Activated CD4-positive, alpha-beta memory T cell treated with anti-CD3 and anti-CD28 coated beads for 36 hours (primary cell): Measurements from ENCODE around the gene TMCO4. TPM values are rescaled to one million over a fixed set of nuclear protein-coding genes. Genes with fewer than 3 reads are reported as not detected.

Experiments used
- CTCF ChIA-PET: fragments of 350-600 bp; sonication (Branson Sonifier 250); formaldehyde crosslinking; loops from one replicate; lab custom pipeline; 2021; ENCODE audit warnings: antibody characterized with exemption, inconsistent platforms; lab: Charles Lee
- POLR2A ChIA-PET: fragments of 350-600 bp; sonication (Branson Sonifier 250); formaldehyde crosslinking; loops from one replicate; lab custom pipeline; 2021; ENCODE audit warnings: antibody characterized with exemption; lab: Charles Lee
- DNase-seq: peaks from one replicate; pipeline ENCODE4 v3.0.0-alpha.2; 2020
- H3K27ac Mint-ChIP-seq: one replicate; pipeline ENCODE4 v1.8.0; 2021; ENCODE audit warnings: mixed read lengths
- H3K27me3 Mint-ChIP-seq: one replicate; pipeline ENCODE4 v1.8.0; 2021; ENCODE audit warnings: mixed read lengths
- H3K36me3 Mint-ChIP-seq: one replicate; pipeline ENCODE4 v1.8.0; 2021; ENCODE audit warnings: mixed read lengths
- H3K4me1 Mint-ChIP-seq: one replicate; pipeline ENCODE4 v1.8.0; 2021; ENCODE audit warnings: low read depth, mixed read lengths
- H3K4me3 Mint-ChIP-seq: one replicate; pipeline ENCODE4 v1.8.0; 2021; ENCODE audit warnings: mild to moderate bottlenecking, mixed read lengths
- H3K9me3 Mint-ChIP-seq: one replicate; pipeline ENCODE4 v1.8.0; 2021; ENCODE audit warnings: mixed read lengths
- intact Hi-C: fragments of 100-400 bp; cut with micrococcal nuclease; formaldehyde crosslinking; loops from one replicate; pipeline ENCODE4 v1.15.1; 2023
- total RNA-seq, 2 experiments: library from RNA; stranded (reverse); gene quantifications; one replicate each; pipeline ENCODE4 v1.2.3, GENCODE V29; 2021

Gene TMCO4
- total RNA-seq, 2 experiments from 2014 or later = 18.3 to 19.7 TPM

- no peaks in the 10 kb centered on the region for H3K9me3 Mint-ChIP-seq
- DNase-seq = no peak
- intact Hi-C loops = no loop called here
- H3K27me3 Mint-ChIP-seq = no peaks in the 10 kb centered on the region
- no peaks in the 10 kb centered on the region for H3K4me1 Mint-ChIP-seq
- no peak overlapping the region for H3K4me3 Mint-ChIP-seq
- CTCF ChIA-PET = interaction anchor here (1.2 kb wide), 1 partner anchor 96 kb away, joined by 4 read pairs; no protein-coding TSS in a partner anchor
- H3K27ac Mint-ChIP-seq = no peak overlapping the region
- POLR2A ChIA-PET = interaction anchor here (0.6 kb wide), 1 partner anchor 268 kb away, joined by 3 read pairs; no protein-coding TSS in a partner anchor
- H3K36me3 Mint-ChIP-seq = peaks cover 4% of the 10 kb centered on the region
These were observed 42.1 kb downstream of the TMCO4 start for GRCh38 chr1:19757641-19758040.

DNA sequence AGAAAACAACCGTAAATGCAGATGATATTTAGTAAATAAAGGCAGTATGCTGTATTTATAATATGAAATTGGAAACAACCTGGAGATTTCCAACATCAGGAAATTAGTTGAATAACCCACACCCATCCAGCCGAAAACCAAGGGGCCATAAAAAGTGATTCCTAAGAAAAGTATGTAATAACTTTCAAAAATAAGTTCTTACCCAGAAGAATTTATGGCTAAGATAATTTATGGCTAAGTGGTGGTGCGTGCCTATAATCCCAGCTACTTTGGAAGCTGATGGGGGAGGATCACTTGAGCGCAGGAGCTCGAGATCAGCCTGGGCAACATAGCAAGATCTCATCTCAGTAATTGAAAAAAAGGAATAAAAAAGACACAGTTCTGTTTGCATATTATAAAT, 43.2 kb downstream of the TMCO4 start:
- Mint-ChIP-seq H3K36me3 (peaks cover 5% of the 10 kb centered on the region), H3K9me3 (no peaks in the 10 kb centered on the region), H3K27me3 (no peaks in the 10 kb centered on the region), H3K27ac (no peak overlapping the region), H3K4me3 (no peak overlapping the region), H3K4me1 (no peaks in the 10 kb centered on the region)
- DNase-seq = no peak
- ChIA-PET POLR2A (no interaction called here), CTCF (no interaction called here)
- intact Hi-C loops = no loop called here

- POLR2A ChIA-PET = no interaction called here
- no peaks in the 10 kb centered on the region for H3K27me3 Mint-ChIP-seq
- DNase-seq = no peak
- peaks cover 15% of the 10 kb centered on the region for H3K36me3 Mint-ChIP-seq
- intact Hi-C loops = no loop called here
- H3K9me3 Mint-ChIP-seq = no peaks in the 10 kb centered on the region
- H3K4me3 Mint-ChIP-seq = no peak overlapping the region
- H3K27ac Mint-ChIP-seq = no peak overlapping the region
- no peaks in the 10 kb centered on the region for H3K4me1 Mint-ChIP-seq
- CTCF ChIA-PET = no interaction called here
These were observed 45.2 kb downstream of the TMCO4 start for GRCh38 chr1:19754482-19754881.

- DNase-seq = no peak
- ChIA-PET POLR2A (no interaction called here), CTCF (no interaction called here)
- Mint-ChIP-seq H3K4me3 (no peak overlapping the region), H3K9me3 (no peaks in the 10 kb centered on the region), H3K4me1 (no peaks in the 10 kb centered on the region), H3K27me3 (no peaks in the 10 kb centered on the region), H3K36me3 (peaks cover 17% of the 10 kb centered on the region), H3K27ac (no peak overlapping the region)
- intact Hi-C loops = no loop called here
These were observed 47.5 kb downstream of the TMCO4 start for GRCh38 chr1:19752083-19752696.

- CTCF ChIA-PET = interaction anchor here (0.9 to 1.2 kb wide), 2 partner anchors 8 to 11 kb away, joined by 3 read pairs; no protein-coding TSS in a partner anchor
- no peaks in the 10 kb centered on the region for H3K4me1 Mint-ChIP-seq
- H3K27ac Mint-ChIP-seq = no peak overlapping the region
- no peaks in the 10 kb centered on the region for H3K27me3 Mint-ChIP-seq
- H3K36me3 Mint-ChIP-seq = peaks cover 23% of the 10 kb centered on the region
- H3K9me3 Mint-ChIP-seq = no peaks in the 10 kb centered on the region
- no peak for DNase-seq
- POLR2A ChIA-PET = no interaction called here
- intact Hi-C loops = no loop called here
- H3K4me3 Mint-ChIP-seq = no peak overlapping the region
These were observed 48.8 kb downstream of the TMCO4 start for GRCh38 chr1:19750882-19751276.

- Mint-ChIP-seq H3K4me3 (no peak overlapping the region), H3K27ac (no peak overlapping the region), H3K36me3 (peaks cover 22% of the 10 kb centered on the region), H3K9me3 (no peaks in the 10 kb centered on the region), H3K27me3 (no peaks in the 10 kb centered on the region), H3K4me1 (no peaks in the 10 kb centered on the region)
- intact Hi-C loops = no loop called here
- no peak for DNase-seq
- CTCF ChIA-PET = interaction anchor here (0.9 to 1.2 kb wide), 2 partner anchors 9 to 11 kb away, joined by 3 read pairs; no protein-coding TSS in a partner anchor
- POLR2A ChIA-PET = no interaction called here
These were observed 49.4 kb downstream of the TMCO4 start for GRCh38 chr1:19750101-19750881.

GRCh38 chr1:19749685-19750084, 50.0 kb downstream of the TMCO4 start:
- no peaks in the 10 kb centered on the region for H3K27me3 Mint-ChIP-seq
- peaks cover 22% of the 10 kb centered on the region for H3K36me3 Mint-ChIP-seq
- no peak overlapping the region for H3K4me3 Mint-ChIP-seq
- H3K27ac Mint-ChIP-seq = no peak overlapping the region
- no peaks in the 10 kb centered on the region for H3K9me3 Mint-ChIP-seq
- ChIA-PET POLR2A (no interaction called here), CTCF (no interaction called here)
- H3K4me1 Mint-ChIP-seq = no peaks in the 10 kb centered on the region
- DNase-seq = no peak
- intact Hi-C loops = no loop called here

DNA sequence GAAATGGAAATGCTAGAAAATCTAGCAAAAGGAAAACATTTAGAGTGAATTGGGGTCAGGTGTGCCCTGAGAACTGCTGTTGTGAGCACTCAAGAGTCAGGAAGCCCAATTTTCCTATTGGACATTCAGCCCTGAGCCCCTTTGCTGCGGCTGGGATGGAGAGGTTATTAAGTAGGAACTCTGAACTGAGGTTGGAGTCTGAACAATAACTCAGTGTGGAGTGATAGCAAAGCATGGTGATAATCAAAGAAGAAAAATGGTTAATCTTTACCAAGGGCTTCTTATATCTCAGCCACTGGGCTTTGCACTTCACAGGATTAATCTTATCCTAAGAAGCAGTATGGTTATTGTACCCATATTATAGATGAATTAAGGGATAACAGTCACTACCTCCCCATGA, 52.0 kb downstream of the TMCO4 start:
- no peak overlapping the region for H3K27ac Mint-ChIP-seq
- no peak for DNase-seq
- no peak overlapping the region for H3K4me3 Mint-ChIP-seq
- peaks cover 33% of the 10 kb centered on the region for H3K36me3 Mint-ChIP-seq
- no peaks in the 10 kb centered on the region for H3K27me3 Mint-ChIP-seq
- H3K9me3 Mint-ChIP-seq = no peaks in the 10 kb centered on the region
- intact Hi-C loops = no loop called here
- no peaks in the 10 kb centered on the region for H3K4me1 Mint-ChIP-seq
- CTCF ChIA-PET = interaction anchor here (1.2 kb wide), 1 partner anchor 14 kb away, joined by 3 read pairs; no protein-coding TSS in a partner anchor
- POLR2A ChIA-PET = no interaction called here

GRCh38 chr1:19744886-19745285, 54.8 kb downstream of the TMCO4 start:
- Mint-ChIP-seq H3K27me3 (no peaks in the 10 kb centered on the region), H3K4me1 (no peaks in the 10 kb centered on the region), H3K4me3 (no peak overlapping the region), H3K27ac (no peak overlapping the region), H3K36me3 (peaks cover 29% of the 10 kb centered on the region), H3K9me3 (no peaks in the 10 kb centered on the region)
- CTCF ChIA-PET = no interaction called here
- DNase-seq = no peak
- POLR2A ChIA-PET = no interaction called here
- intact Hi-C loops = no loop called here

DNA sequence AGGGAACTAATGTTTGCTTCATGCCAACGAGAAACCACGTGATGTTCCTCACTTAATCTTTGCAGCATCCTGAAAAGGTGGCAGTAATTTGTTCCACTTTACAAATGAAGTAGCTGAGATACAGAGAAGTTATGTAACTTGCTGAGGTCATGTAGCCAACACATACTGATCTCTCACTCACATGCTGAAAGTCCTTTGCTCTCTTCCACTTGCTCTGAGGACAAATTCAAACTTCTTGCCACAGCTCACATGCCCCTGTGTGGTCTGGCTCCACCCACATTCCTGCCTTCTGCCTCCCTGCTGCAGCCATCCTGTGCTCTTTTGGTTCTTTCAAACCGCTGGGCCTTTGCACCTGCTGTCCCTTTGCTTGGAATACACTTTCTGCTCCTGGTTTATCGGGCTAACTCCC, 55.4 kb downstream of the TMCO4 start:
- H3K4me1 Mint-ChIP-seq = no peaks in the 10 kb centered on the region
- H3K27ac Mint-ChIP-seq = no peak overlapping the region
- ChIA-PET POLR2A (no interaction called here), CTCF (no interaction called here)
- H3K27me3 Mint-ChIP-seq = no peaks in the 10 kb centered on the region
- peaks cover 34% of the 10 kb centered on the region for H3K36me3 Mint-ChIP-seq
- peaks cover 4% of the 10 kb centered on the region for H3K9me3 Mint-ChIP-seq
- intact Hi-C loops = no loop called here
- no peak overlapping the region for H3K4me3 Mint-ChIP-seq
- DNase-seq = no peak

GRCh38 chr1:19743793-19744192, 55.9 kb downstream of the TMCO4 start:
- DNase-seq = no peak
- Mint-ChIP-seq H3K9me3 (peaks cover 9% of the 10 kb centered on the region), H3K4me3 (no peak overlapping the region), H3K36me3 (peaks cover 40% of the 10 kb centered on the region), H3K27me3 (no peaks in the 10 kb centered on the region), H3K4me1 (no peaks in the 10 kb centered on the region), H3K27ac (no peak overlapping the region)
- intact Hi-C loops = no loop called here
- POLR2A ChIA-PET = no interaction called here
- CTCF ChIA-PET = no interaction called here

DNA sequence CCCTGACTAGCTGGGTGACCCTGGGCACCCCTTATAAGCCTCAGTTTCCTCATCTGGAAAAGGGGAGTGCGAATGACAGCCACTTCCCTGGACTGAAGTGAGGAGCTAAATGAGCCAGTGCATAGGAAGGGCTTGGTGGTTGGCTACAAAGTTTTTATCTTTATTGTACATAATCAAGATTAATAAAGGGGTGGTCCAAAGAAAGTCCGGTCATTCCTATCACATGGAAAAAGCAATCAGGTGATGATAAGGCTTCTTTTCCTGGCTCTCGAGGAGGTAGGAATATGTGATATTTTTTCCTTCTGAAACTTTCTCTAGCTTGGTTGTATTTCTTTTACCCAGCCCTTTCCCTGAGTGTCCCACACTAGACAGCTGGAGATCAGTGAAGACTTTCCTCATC, 56.5 kb downstream of the TMCO4 start:
- Mint-ChIP-seq H3K4me1 (no peaks in the 10 kb centered on the region), H3K36me3 (peaks cover 42% of the 10 kb centered on the region), H3K27me3 (no peaks in the 10 kb centered on the region), H3K27ac (no peak overlapping the region), H3K4me3 (no peak overlapping the region), H3K9me3 (peaks cover 9% of the 10 kb centered on the region)
- ChIA-PET POLR2A (no interaction called here), CTCF (no interaction called here)
- intact Hi-C loops = no loop called here
- no peak for DNase-seq
